ENCODE results near the gene SUSD5.
"Not testable (repeated sequence)": the region's sequence is repeated elsewhere in the genome, so short reads cannot be mapped to it uniquely, and the experiment has no call there.

Gene SUSD5

GRCh38 chr3:33187368-33187634 is 31.3 kb downstream of the SUSD5 start:
- Histone ChIP-seq H3K9ac (ENCODE audit: low read length) (no peak overlapping the region), H3K4me3 (ENCODE audit: low read depth in 1 of 2, low read length in 2 of 2) (no peak overlapping the region), H3K27ac (ENCODE audit: low read depth, low read length) (no peak overlapping the region), H3K9me3 (ENCODE audit: low read length) (no peaks in the 10 kb centered on the region), H3K4me1 (ENCODE audit: insufficient read depth, low read length) (no peaks in the 10 kb centered on the region), H3K36me3 (ENCODE audit: insufficient read depth, low read length) (no peaks in the 10 kb centered on the region), H3K27me3 (ENCODE audit: control insufficient read depth in 1 of 2, insufficient read depth in 2 of 2, low read length in 2 of 2) (no peaks in the 10 kb centered on the region)

GRCh38 chr3:33186524-33187367 is 31.9 kb downstream of the SUSD5 start:
- H3K9ac ChIP-seq (ENCODE audit: low read length), result no peak overlapping the region
- no peak overlapping the region for H3K4me3 ChIP-seq (ENCODE audit: low read depth in 1 of 2, low read length in 2 of 2)
- no peaks in the 10 kb centered on the region for H3K27me3 ChIP-seq (ENCODE audit: control insufficient read depth in 1 of 2, insufficient read depth in 2 of 2, low read length in 2 of 2)
- no peaks in the 10 kb centered on the region for H3K9me3 ChIP-seq (ENCODE audit: low read length)
- no peaks in the 10 kb centered on the region for H3K4me1 ChIP-seq (ENCODE audit: insufficient read depth, low read length)
- no peaks in the 10 kb centered on the region for H3K36me3 ChIP-seq (ENCODE audit: insufficient read depth, low read length)
- no peak overlapping the region for H3K27ac ChIP-seq (ENCODE audit: low read depth, low read length)

- Histone ChIP-seq H3K27me3 (ENCODE audit: control insufficient read depth in 1 of 2, insufficient read depth in 2 of 2, low read length in 2 of 2) (no peaks in the 10 kb centered on the region), H3K36me3 (ENCODE audit: insufficient read depth, low read length) (no peaks in the 10 kb centered on the region), H3K27ac (ENCODE audit: low read depth, low read length) (no peak overlapping the region), H3K4me3 (ENCODE audit: low read depth in 1 of 2, low read length in 2 of 2) (no peak overlapping the region), H3K9ac (ENCODE audit: low read length) (no peak overlapping the region), H3K9me3 (ENCODE audit: low read length) (no peaks in the 10 kb centered on the region), H3K4me1 (ENCODE audit: insufficient read depth, low read length) (no peaks in the 10 kb centered on the region)
Measured at GRCh38 chr3:33184863-33185262, 33.7 kb downstream of the SUSD5 start.

- H3K4me1 ChIP-seq (ENCODE audit: insufficient read depth, low read length); H3K27me3 ChIP-seq (ENCODE audit: control insufficient read depth in 1 of 2, insufficient read depth in 2 of 2, low read length in 2 of 2); H3K9me3 ChIP-seq (ENCODE audit: low read length); H3K36me3 ChIP-seq (ENCODE audit: insufficient read depth, low read length); H3K9ac ChIP-seq (ENCODE audit: low read length); H3K27ac ChIP-seq (ENCODE audit: low read depth, low read length); H3K4me3 ChIP-seq (ENCODE audit: low read depth in 1 of 2, low read length in 2 of 2): not testable (repeated sequence)
Measured at GRCh38 chr3:33181641-33182040, 37.0 kb downstream of the SUSD5 start.

- H3K36me3 ChIP-seq (ENCODE audit: insufficient read depth, low read length), result no peaks in the 10 kb centered on the region
- H3K27ac ChIP-seq (ENCODE audit: low read depth, low read length), result no peak overlapping the region
- H3K4me1 ChIP-seq (ENCODE audit: insufficient read depth, low read length), result no peaks in the 10 kb centered on the region
- H3K4me3 ChIP-seq (ENCODE audit: low read depth in 1 of 2, low read length in 2 of 2), result no peak overlapping the region
- no peaks in the 10 kb centered on the region for H3K9me3 ChIP-seq (ENCODE audit: low read length)
- H3K9ac ChIP-seq (ENCODE audit: low read length), result no peak overlapping the region
- no peaks in the 10 kb centered on the region for H3K27me3 ChIP-seq (ENCODE audit: control insufficient read depth in 1 of 2, insufficient read depth in 2 of 2, low read length in 2 of 2)
Measured at GRCh38 chr3:33181229-33181628, 37.4 kb downstream of the SUSD5 start.

GRCh38 chr3:33179132-33179531 is 39.5 kb downstream of the SUSD5 start:
- Histone ChIP-seq H3K27ac (ENCODE audit: low read depth, low read length) (no peak overlapping the region), H3K4me3 (ENCODE audit: low read depth in 1 of 2, low read length in 2 of 2) (no peak overlapping the region), H3K9me3 (ENCODE audit: low read length) (no peaks in the 10 kb centered on the region), H3K27me3 (ENCODE audit: control insufficient read depth in 1 of 2, insufficient read depth in 2 of 2, low read length in 2 of 2) (no peaks in the 10 kb centered on the region), H3K36me3 (ENCODE audit: insufficient read depth, low read length) (no peaks in the 10 kb centered on the region), H3K4me1 (ENCODE audit: insufficient read depth, low read length) (no peaks in the 10 kb centered on the region), H3K9ac (ENCODE audit: low read length) (no peak overlapping the region)

GRCh38 chr3:33174711-33175414 is 43.7 kb downstream of the SUSD5 start:
- H3K4me1 ChIP-seq (ENCODE audit: insufficient read depth, low read length), result no peaks in the 10 kb centered on the region
- no peak overlapping the region for H3K9ac ChIP-seq (ENCODE audit: low read length)
- no peaks in the 10 kb centered on the region for H3K36me3 ChIP-seq (ENCODE audit: insufficient read depth, low read length)
- H3K4me3 ChIP-seq (ENCODE audit: low read depth in 1 of 2, low read length in 2 of 2), result no peak overlapping the region
- H3K27ac ChIP-seq (ENCODE audit: low read depth, low read length), result no peak overlapping the region
- H3K9me3 ChIP-seq (ENCODE audit: low read length), result no peaks in the 10 kb centered on the region
- H3K27me3 ChIP-seq (ENCODE audit: control insufficient read depth in 1 of 2, insufficient read depth in 2 of 2, low read length in 2 of 2), result no peaks in the 10 kb centered on the region

GRCh38 chr3:33174095-33174494 is 44.5 kb downstream of the SUSD5 start:
- Histone ChIP-seq H3K4me3 (ENCODE audit: low read depth in 1 of 2, low read length in 2 of 2) (no peak overlapping the region), H3K4me1 (ENCODE audit: insufficient read depth, low read length) (no peaks in the 10 kb centered on the region), H3K9me3 (ENCODE audit: low read length) (no peaks in the 10 kb centered on the region), H3K9ac (ENCODE audit: low read length) (no peak overlapping the region), H3K36me3 (ENCODE audit: insufficient read depth, low read length) (no peaks in the 10 kb centered on the region), H3K27me3 (ENCODE audit: control insufficient read depth in 1 of 2, insufficient read depth in 2 of 2, low read length in 2 of 2) (no peaks in the 10 kb centered on the region), H3K27ac (ENCODE audit: low read depth, low read length) (no peak overlapping the region)

- no peaks in the 10 kb centered on the region for H3K36me3 ChIP-seq (ENCODE audit: insufficient read depth, low read length)
- no peak overlapping the region for H3K4me3 ChIP-seq (ENCODE audit: low read depth in 1 of 2, low read length in 2 of 2)
- no peaks in the 10 kb centered on the region for H3K27me3 ChIP-seq (ENCODE audit: control insufficient read depth in 1 of 2, insufficient read depth in 2 of 2, low read length in 2 of 2)
- H3K9me3 ChIP-seq (ENCODE audit: low read length), result no peaks in the 10 kb centered on the region
- no peak overlapping the region for H3K27ac ChIP-seq (ENCODE audit: low read depth, low read length)
- no peak overlapping the region for H3K9ac ChIP-seq (ENCODE audit: low read length)
- no peaks in the 10 kb centered on the region for H3K4me1 ChIP-seq (ENCODE audit: insufficient read depth, low read length)
Measured at GRCh38 chr3:33173672-33174071, 44.9 kb downstream of the SUSD5 start.

GRCh38 chr3:33173103-33173502 is 45.5 kb downstream of the SUSD5 start:
- Histone ChIP-seq H3K27ac (ENCODE audit: low read depth, low read length) (no peak overlapping the region), H3K27me3 (ENCODE audit: control insufficient read depth in 1 of 2, insufficient read depth in 2 of 2, low read length in 2 of 2) (no peaks in the 10 kb centered on the region), H3K36me3 (ENCODE audit: insufficient read depth, low read length) (no peaks in the 10 kb centered on the region)

GRCh38 chr3:33171580-33171979 is 47.0 kb downstream of the SUSD5 start:
- Histone ChIP-seq H3K27me3 (ENCODE audit: control insufficient read depth in 1 of 2, insufficient read depth in 2 of 2, low read length in 2 of 2) (no peaks in the 10 kb centered on the region), H3K36me3 (ENCODE audit: insufficient read depth, low read length) (no peaks in the 10 kb centered on the region), H3K9ac (ENCODE audit: low read length) (no peak overlapping the region), H3K27ac (ENCODE audit: low read depth, low read length) (no peak overlapping the region), H3K4me3 (ENCODE audit: low read depth in 1 of 2, low read length in 2 of 2) (no peak overlapping the region), H3K9me3 (ENCODE audit: low read length) (no peaks in the 10 kb centered on the region), H3K4me1 (ENCODE audit: insufficient read depth, low read length) (no peaks in the 10 kb centered on the region)

More at GRCh38 chr3:33173103-33173502, 45.5 kb downstream of the SUSD5 start:
- Histone ChIP-seq H3K4me1 (ENCODE audit: insufficient read depth, low read length) (no peaks in the 10 kb centered on the region), H3K4me3 (ENCODE audit: low read depth in 1 of 2, low read length in 2 of 2) (no peak overlapping the region), H3K9ac (ENCODE audit: low read length) (no peak overlapping the region), H3K9me3 (ENCODE audit: low read length) (no peaks in the 10 kb centered on the region)

- Histone ChIP-seq H3K27me3 (ENCODE audit: control insufficient read depth in 1 of 2, insufficient read depth in 2 of 2, low read length in 2 of 2) (no peaks in the 10 kb centered on the region), H3K9ac (ENCODE audit: low read length) (no peak overlapping the region), H3K36me3 (ENCODE audit: insufficient read depth, low read length) (no peaks in the 10 kb centered on the region), H3K27ac (ENCODE audit: low read depth, low read length) (no peak overlapping the region), H3K4me3 (ENCODE audit: low read depth in 1 of 2, low read length in 2 of 2) (no peak overlapping the region), H3K9me3 (ENCODE audit: low read length) (no peaks in the 10 kb centered on the region), H3K4me1 (ENCODE audit: insufficient read depth, low read length) (no peaks in the 10 kb centered on the region)
Measured at GRCh38 chr3:33170531-33170930, 48.1 kb downstream of the SUSD5 start.
